T-helper 1 cell treated with Interleukin-12 subunit alpha and Interleukin-12 subunit beta and Interleukin-4 antibody, amounts not matched to agents 30 ng/mL and 1 ng/mL, for 36 hours (primary cell): ENCODE measurements around the gene SAYSD1. TPM values are rescaled to one million over a fixed set of nuclear protein-coding genes. Genes with fewer than 3 reads are reported as not detected.

Experiments used
- intact Hi-C: fragments of 100-400 bp; cut with micrococcal nuclease; formaldehyde crosslinking; loops from one replicate; pipeline ENCODE4 v1.15.1; 2024
- total RNA-seq: library from RNA; stranded (reverse); gene quantifications from 2 replicates; pipeline ENCODE4 v1.2.3, GENCODE V29; 2022

Gene SAYSD1
- total RNA-seq, 1 donor from 2014 or later, result 13.1 TPM

- intact Hi-C loops, result loop anchor here (10.0 kb wide), 2 partner anchors 1264 to 1946 kb away; no protein-coding TSS in a partner anchor
These were observed 3.7 kb downstream of the SAYSD1 start for GRCh38 chr6:39111280-39111679.

- intact Hi-C loops, result no loop called here
These were observed 6.7 kb downstream of the SAYSD1 start for GRCh38 chr6:39108041-39108839.

GRCh38 chr6:39107641-39108040 lies 7.3 kb downstream of the SAYSD1 start:
- intact Hi-C loops, result no loop called here

GRCh38 chr6:39107034-39107433 lies 8.0 kb downstream of the SAYSD1 start:
- intact Hi-C loops, result no loop called here

GRCh38 chr6:39104528-39104927 lies 10.5 kb downstream of the SAYSD1 start:
- intact Hi-C loops, result loop anchor here (5.0 kb wide), 1 partner anchor 77 kb away; no protein-coding TSS in a partner anchor

GRCh38 chr6:39102821-39103136 lies 12.2 kb downstream of the SAYSD1 start:
- intact Hi-C loops, result loop anchor here (2.0 to 5.0 kb wide), 2 partner anchors 75 to 230 kb away; no protein-coding TSS in a partner anchor

- intact Hi-C loops, result loop anchor here (2.0 to 5.0 kb wide), 2 partner anchors 75 to 229 kb away; no protein-coding TSS in a partner anchor
These were observed 12.7 kb downstream of the SAYSD1 start for GRCh38 chr6:39102071-39102820.

- intact Hi-C loops, result loop anchor here (5.0 kb wide), 1 partner anchor 73 kb away; no protein-coding TSS in a partner anchor
These were observed 14.6 kb downstream of the SAYSD1 start for GRCh38 chr6:39100358-39100757.

- intact Hi-C loops, result no loop called here
These were observed 19.4 kb downstream of the SAYSD1 start for GRCh38 chr6:39095578-39095977.

- intact Hi-C loops, result no loop called here
These were observed 21.8 kb downstream of the SAYSD1 start for GRCh38 chr6:39093149-39093708.

GRCh38 chr6:39092124-39092523 lies 22.9 kb downstream of the SAYSD1 start:
- intact Hi-C loops, result no loop called here

GRCh38 chr6:39091220-39091619 lies 23.8 kb downstream of the SAYSD1 start:
- intact Hi-C loops, result no loop called here

GRCh38 chr6:39090036-39090435 lies 24.9 kb downstream of the SAYSD1 start:
- intact Hi-C loops, result no loop called here

- intact Hi-C loops, result loop anchor here (1.0 kb wide), 3 partner anchors 49 to 221 kb away; no protein-coding TSS in a partner anchor
These were observed 26.7 kb downstream of the SAYSD1 start for GRCh38 chr6:39088331-39088730.

- intact Hi-C loops, result no loop called here
These were observed 27.8 kb downstream of the SAYSD1 start for GRCh38 chr6:39087197-39087596.

GRCh38 chr6:39086711-39087110 lies 28.3 kb downstream of the SAYSD1 start:
- intact Hi-C loops, result no loop called here

GRCh38 chr6:39086294-39086693 lies 28.7 kb downstream of the SAYSD1 start:
- intact Hi-C loops, result no loop called here

GRCh38 chr6:39085129-39085797 lies 29.7 kb downstream of the SAYSD1 start:
- intact Hi-C loops, result no loop called here

- intact Hi-C loops, result no loop called here
These were observed 30.5 kb downstream of the SAYSD1 start for GRCh38 chr6:39084506-39084905.

- intact Hi-C loops, result no loop called here
These were observed 31.8 kb downstream of the SAYSD1 start for GRCh38 chr6:39083231-39083634.

GRCh38 chr6:39082310-39082709 lies 32.7 kb downstream of the SAYSD1 start:
- intact Hi-C loops, result no loop called here
